ENCODE measurements around the gene NPTX1.

The NPTX1 gene

GRCh38 chr17:80430446-80431245 lies 45.8 kb downstream of the NPTX1 start:
- no peaks in the 10 kb centered on the region for H3K9me2 ChIP-seq (replicated peaks; ENCODE audit: insufficient read depth, low read length)
- H3K9ac ChIP-seq (ENCODE audit: low read length): no peak overlapping the region
- no peaks in the 10 kb centered on the region for H3F3A ChIP-seq (ENCODE audit: insufficient read depth)
- H3K9me3 ChIP-seq (ENCODE audit: insufficient read depth, low read length): no peaks in the 10 kb centered on the region
- no peak for TF ChIP-seq EZH2phosphoT487 (conservative IDR thresholded peaks at IDR 0.05; ENCODE audit: low read length)
- no peak for TF ChIP-seq CTCF (IDR thresholded peaks at IDR 0.05; ENCODE audit: insufficient read depth, low read length, poor library complexity, severe bottlenecking)
- no peak overlapping the region for H3K27ac ChIP-seq (ENCODE audit: low read depth, low read length)
- no peaks in the 10 kb centered on the region for H4K20me1 ChIP-seq (ENCODE audit: low read depth, low read length)
- H3K27me3 ChIP-seq (ENCODE audit: low read length): no peaks in the 10 kb centered on the region
- no peaks in the 10 kb centered on the region for H3K36me3 ChIP-seq (ENCODE audit: low read length)
- no peak overlapping the region for H3K4me3 ChIP-seq (ENCODE audit: insufficient read depth, low read length, poor library complexity, severe bottlenecking)
- H3K4me2 ChIP-seq (ENCODE audit: low read depth, low read length, poor library complexity, severe bottlenecking): no peak overlapping the region
- H2AFZ ChIP-seq (ENCODE audit: low read depth, low read length, severe bottlenecking): no peak overlapping the region
- H3K79me2 ChIP-seq (ENCODE audit: insufficient read depth, low read length): no peaks in the 10 kb centered on the region

- H2AFZ ChIP-seq (ENCODE audit: low read depth, low read length, severe bottlenecking): no peak overlapping the region
- no peaks in the 10 kb centered on the region for H3K9me3 ChIP-seq (ENCODE audit: insufficient read depth, low read length)
- H3F3A ChIP-seq (ENCODE audit: insufficient read depth): no peaks in the 10 kb centered on the region
- no peak overlapping the region for H3K27ac ChIP-seq (ENCODE audit: low read depth, low read length)
- no peaks in the 10 kb centered on the region for H3K79me2 ChIP-seq (ENCODE audit: insufficient read depth, low read length)
- no peaks in the 10 kb centered on the region for H3K9me2 ChIP-seq (replicated peaks; ENCODE audit: insufficient read depth, low read length)
- no peaks in the 10 kb centered on the region for H4K20me1 ChIP-seq (ENCODE audit: low read depth, low read length)
- H3K36me3 ChIP-seq (ENCODE audit: low read length): no peaks in the 10 kb centered on the region
- TF ChIP-seq CTCF (IDR thresholded peaks at IDR 0.05; ENCODE audit: insufficient read depth, low read length, poor library complexity, severe bottlenecking) (no peak), EZH2phosphoT487 (conservative IDR thresholded peaks at IDR 0.05; ENCODE audit: low read length) (no peak)
- H3K4me3 ChIP-seq (ENCODE audit: insufficient read depth, low read length, poor library complexity, severe bottlenecking): no peak overlapping the region
- no peak overlapping the region for H3K9ac ChIP-seq (ENCODE audit: low read length)
- no peak overlapping the region for H3K4me2 ChIP-seq (ENCODE audit: low read depth, low read length, poor library complexity, severe bottlenecking)
- no peaks in the 10 kb centered on the region for H3K27me3 ChIP-seq (ENCODE audit: low read length)
Observed at GRCh38 chr17:80429356-80430275, 46.8 kb downstream of the NPTX1 start.

- H3K79me2 ChIP-seq (ENCODE audit: insufficient read depth, low read length): no peaks in the 10 kb centered on the region
- H3F3A ChIP-seq (ENCODE audit: insufficient read depth): no peaks in the 10 kb centered on the region
- H4K20me1 ChIP-seq (ENCODE audit: low read depth, low read length): no peaks in the 10 kb centered on the region
- no peak overlapping the region for H3K9ac ChIP-seq (ENCODE audit: low read length)
- H3K27ac ChIP-seq (ENCODE audit: low read depth, low read length): no peak overlapping the region
- no peak overlapping the region for H3K4me2 ChIP-seq (ENCODE audit: low read depth, low read length, poor library complexity, severe bottlenecking)
- no peak overlapping the region for H3K4me3 ChIP-seq (ENCODE audit: insufficient read depth, low read length, poor library complexity, severe bottlenecking)
- H3K36me3 ChIP-seq (ENCODE audit: low read length): no peaks in the 10 kb centered on the region
- H3K9me3 ChIP-seq (ENCODE audit: insufficient read depth, low read length): no peaks in the 10 kb centered on the region
- H3K27me3 ChIP-seq (ENCODE audit: low read length): no peaks in the 10 kb centered on the region
- H2AFZ ChIP-seq (ENCODE audit: low read depth, low read length, severe bottlenecking): no peak overlapping the region
- no peaks in the 10 kb centered on the region for H3K9me2 ChIP-seq (replicated peaks; ENCODE audit: insufficient read depth, low read length)
- TF ChIP-seq EZH2phosphoT487 (conservative IDR thresholded peaks at IDR 0.05; ENCODE audit: low read length): no peak
Observed at GRCh38 chr17:80428796-80429195, 47.6 kb downstream of the NPTX1 start.
